Measurements from ENCODE around the gene KY. TPM values are rescaled to one million over a fixed set of nuclear protein-coding genes. Genes with fewer than 3 reads are reported as not detected.
"Not testable (repeated sequence)": the region's sequence is repeated elsewhere in the genome, so short reads cannot be mapped to it uniquely, and the experiment has no call there.

The KY gene
- total RNA-seq, 1 donor from 2014 or later = not detected

- H3K4me1 Mint-ChIP-seq (ENCODE audit: low read depth, unreplicated experiment) = no peaks in the 10 kb centered on the region
- peaks cover 21% of the 10 kb centered on the region for H3K36me3 Mint-ChIP-seq (ENCODE audit: unreplicated experiment)
- H3K9me3 Mint-ChIP-seq (ENCODE audit: unreplicated experiment) = no peaks in the 10 kb centered on the region
- no peak overlapping the region for H3K27ac Mint-ChIP-seq (ENCODE audit: unreplicated experiment)
- no peak for DNase-seq
- H3K4me3 Mint-ChIP-seq (ENCODE audit: unreplicated experiment) = no peak overlapping the region
- TF ChIP-seq CTCF (IDR thresholded peaks at IDR 0.05; ENCODE audit: partially characterized antibody, unreplicated experiment) = no peak
- H3K27me3 Mint-ChIP-seq (ENCODE audit: unreplicated experiment) = peaks cover 2% of the 10 kb centered on the region
These were observed 74.4 kb downstream of the KY start for GRCh38 chr3:134576426-134576825.

GRCh38 chr3:134569899-134570298 lies 80.9 kb downstream of the KY start:
- H3K9me3 Mint-ChIP-seq (ENCODE audit: unreplicated experiment); H3K27ac Mint-ChIP-seq (ENCODE audit: unreplicated experiment); H3K27me3 Mint-ChIP-seq (ENCODE audit: unreplicated experiment); H3K4me3 Mint-ChIP-seq (ENCODE audit: unreplicated experiment); H3K4me1 Mint-ChIP-seq (ENCODE audit: low read depth, unreplicated experiment); DNase-seq: not testable (repeated sequence)
- peaks cover 29% of the 10 kb centered on the region for H3K36me3 Mint-ChIP-seq (ENCODE audit: unreplicated experiment)

GRCh38 chr3:134568790-134569189 lies 82.0 kb downstream of the KY start:
- Mint-ChIP-seq H3K27me3 (ENCODE audit: unreplicated experiment) (peaks cover 2% of the 10 kb centered on the region), H3K4me3 (ENCODE audit: unreplicated experiment) (no peak overlapping the region)

GRCh38 chr3:134567605-134568004 lies 83.2 kb downstream of the KY start:
- Mint-ChIP-seq H3K27me3 (ENCODE audit: unreplicated experiment) (peaks cover 2% of the 10 kb centered on the region), H3K4me1 (ENCODE audit: low read depth, unreplicated experiment) (no peaks in the 10 kb centered on the region), H3K27ac (ENCODE audit: unreplicated experiment) (no peak overlapping the region), H3K4me3 (ENCODE audit: unreplicated experiment) (no peak overlapping the region), H3K36me3 (ENCODE audit: unreplicated experiment) (peaks cover 37% of the 10 kb centered on the region), H3K9me3 (ENCODE audit: unreplicated experiment) (peaks cover 9% of the 10 kb centered on the region)
- no peak for DNase-seq
- TF ChIP-seq CTCF (IDR thresholded peaks at IDR 0.05; ENCODE audit: partially characterized antibody, unreplicated experiment) = no peak

More at GRCh38 chr3:134568790-134569189, 82.0 kb downstream of the KY start:
- H3K4me1 Mint-ChIP-seq (ENCODE audit: low read depth, unreplicated experiment) = no peaks in the 10 kb centered on the region
- TF ChIP-seq CTCF (IDR thresholded peaks at IDR 0.05; ENCODE audit: partially characterized antibody, unreplicated experiment) = no peak
- H3K36me3 Mint-ChIP-seq (ENCODE audit: unreplicated experiment) = peaks cover 33% of the 10 kb centered on the region
- peaks cover 9% of the 10 kb centered on the region for H3K9me3 Mint-ChIP-seq (ENCODE audit: unreplicated experiment)
- DNase-seq = no peak
- H3K27ac Mint-ChIP-seq (ENCODE audit: unreplicated experiment) = no peak overlapping the region

GRCh38 chr3:134564991-134565390 lies 85.8 kb downstream of the KY start:
- Mint-ChIP-seq H3K4me3 (ENCODE audit: unreplicated experiment) (no peak overlapping the region), H3K27me3 (ENCODE audit: unreplicated experiment) (peaks cover 3% of the 10 kb centered on the region), H3K9me3 (ENCODE audit: unreplicated experiment) (peaks cover 6% of the 10 kb centered on the region), H3K36me3 (ENCODE audit: unreplicated experiment) (peaks cover 25% of the 10 kb centered on the region), H3K4me1 (ENCODE audit: low read depth, unreplicated experiment) (no peaks in the 10 kb centered on the region), H3K27ac (ENCODE audit: unreplicated experiment) (no peak overlapping the region)
- no peak for TF ChIP-seq CTCF (IDR thresholded peaks at IDR 0.05; ENCODE audit: partially characterized antibody, unreplicated experiment)
- no peak for DNase-seq

GRCh38 chr3:134563601-134564000 lies 87.2 kb downstream of the KY start:
- Mint-ChIP-seq H3K36me3 (ENCODE audit: unreplicated experiment) (peaks cover 19% of the 10 kb centered on the region), H3K9me3 (ENCODE audit: unreplicated experiment) (peaks cover 3% of the 10 kb centered on the region), H3K27ac (ENCODE audit: unreplicated experiment) (no peak overlapping the region), H3K4me1 (ENCODE audit: low read depth, unreplicated experiment) (no peaks in the 10 kb centered on the region), H3K27me3 (ENCODE audit: unreplicated experiment) (peaks cover 3% of the 10 kb centered on the region), H3K4me3 (ENCODE audit: unreplicated experiment) (no peak overlapping the region)
- no peak for TF ChIP-seq CTCF (IDR thresholded peaks at IDR 0.05; ENCODE audit: partially characterized antibody, unreplicated experiment)
- no peak for DNase-seq
